ENCODE measurements around the gene MED14.

DNA sequence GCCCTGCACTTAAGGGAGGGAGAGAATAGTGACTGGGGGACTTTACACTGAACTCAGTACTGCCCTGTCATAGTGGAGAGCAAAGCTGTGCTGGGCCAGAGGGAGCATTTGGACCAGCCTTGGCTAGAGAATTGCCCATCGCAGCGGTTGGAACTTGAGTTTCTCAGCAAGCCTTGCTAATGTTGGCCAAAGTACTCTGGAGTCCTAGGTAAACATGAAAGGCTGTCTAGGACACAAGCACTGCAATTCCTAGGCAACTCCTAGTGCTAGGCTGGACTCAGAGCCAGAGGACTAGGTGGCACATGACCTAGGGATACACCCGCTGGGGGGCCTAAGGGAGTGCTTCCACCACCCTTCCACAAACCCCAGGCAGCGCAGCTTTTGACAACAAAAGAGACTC, 15.0 kb downstream of the MED14 start:
- TF ChIP-seq, protein P1, sequence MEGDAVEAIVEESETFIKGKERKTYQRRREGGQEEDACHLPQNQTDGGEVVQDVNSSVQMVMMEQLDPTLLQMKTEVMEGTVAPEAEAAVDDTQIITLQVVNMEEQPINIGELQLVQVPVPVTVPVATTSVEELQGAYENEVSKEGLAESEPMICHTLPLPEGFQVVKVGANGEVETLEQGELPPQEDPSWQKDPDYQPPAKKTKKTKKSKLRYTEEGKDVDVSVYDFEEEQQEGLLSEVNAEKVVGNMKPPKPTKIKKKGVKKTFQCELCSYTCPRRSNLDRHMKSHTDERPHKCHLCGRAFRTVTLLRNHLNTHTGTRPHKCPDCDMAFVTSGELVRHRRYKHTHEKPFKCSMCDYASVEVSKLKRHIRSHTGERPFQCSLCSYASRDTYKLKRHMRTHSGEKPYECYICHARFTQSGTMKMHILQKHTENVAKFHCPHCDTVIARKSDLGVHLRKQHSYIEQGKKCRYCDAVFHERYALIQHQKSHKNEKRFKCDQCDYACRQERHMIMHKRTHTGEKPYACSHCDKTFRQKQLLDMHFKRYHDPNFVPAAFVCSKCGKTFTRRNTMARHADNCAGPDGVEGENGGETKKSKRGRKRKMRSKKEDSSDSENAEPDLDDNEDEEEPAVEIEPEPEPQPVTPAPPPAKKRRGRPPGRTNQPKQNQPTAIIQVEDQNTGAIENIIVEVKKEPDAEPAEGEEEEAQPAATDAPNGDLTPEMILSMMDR (IDR thresholded peaks at IDR 0.05 in 8 of 11, conservative IDR thresholded peaks at IDR 0.05 in 3 of 11) = no peak
- TF ChIP-seq POLR2AphosphoS5 (IDR thresholded peaks at IDR 0.05) = no peak
- TF ChIP-seq POLR2A (IDR thresholded peaks at IDR 0.05) = no peak

All from spleen (tissue), 7 donors.